DMS79 (cell line): ENCODE measurements around the gene TKT.
A peak's percentile ranks its signal among the peaks of the same experiment; 100 is the strongest.
"Not testable (repeated sequence)": the region's sequence is repeated elsewhere in the genome, so short reads cannot be mapped to it uniquely, and the experiment has no call there.

Source experiments
- DNase-seq: peaks from one replicate; lab custom pipeline; 2025; lab: John Stamatoyannopoulos, UW

The TKT gene

GRCh38 chr3:53259427-53260259 is 3.8 kb upstream of the TKT start:
- DNase-seq, result no peak

GRCh38 chr3:53258600-53259426 is 3.0 kb upstream of the TKT start:
- DNase-seq, result no peak

GRCh38 chr3:53257465-53257864 is 1.6 kb upstream of the TKT start:
- no peak for DNase-seq

GRCh38 chr3:53256704-53257055 is 858 bp upstream of the TKT start:
- no peak for DNase-seq

GRCh38 chr3:53255423-53255774 is 423 bp downstream of the TKT start:
- DNase-seq, result peak; percentile 31

- peak; percentile 75 for DNase-seq
Observed at GRCh38 chr3:53254509-53255422, 1.1 kb downstream of the TKT start.

- no peak for DNase-seq
Observed at GRCh38 chr3:53253707-53254508, 1.9 kb downstream of the TKT start.

- DNase-seq, result not testable (repeated sequence)
Observed at GRCh38 chr3:53252947-53253322, 2.9 kb downstream of the TKT start.

GRCh38 chr3:53252096-53252946 is 3.5 kb downstream of the TKT start:
- DNase-seq, result no peak

- DNase-seq, result no peak
Observed at GRCh38 chr3:53250881-53251605, 4.8 kb downstream of the TKT start.

GRCh38 chr3:53250453-53250852 is 5.4 kb downstream of the TKT start:
- no peak for DNase-seq

- DNase-seq, result no peak
Observed at GRCh38 chr3:53248161-53248560, 7.7 kb downstream of the TKT start.

- no peak for DNase-seq
Observed at GRCh38 chr3:53247619-53248018, 8.2 kb downstream of the TKT start.

- no peak for DNase-seq
Observed at GRCh38 chr3:53244271-53244670, 11.6 kb downstream of the TKT start.

GRCh38 chr3:53243785-53244184 is 12.0 kb downstream of the TKT start:
- DNase-seq, result no peak

GRCh38 chr3:53243165-53243564 is 12.7 kb downstream of the TKT start:
- peak; percentile 36 for DNase-seq

GRCh38 chr3:53242642-53243041 is 13.2 kb downstream of the TKT start:
- no peak for DNase-seq

GRCh38 chr3:53242155-53242554 is 13.7 kb downstream of the TKT start:
- DNase-seq, result no peak

- DNase-seq, result no peak
Observed at GRCh38 chr3:53240989-53241972, 14.5 kb downstream of the TKT start.
